IMR-90 (cell line): Measurements from ENCODE around the gene PNKP. TPM values are rescaled to one million over a fixed set of nuclear protein-coding genes. Genes with fewer than 3 reads are reported as not detected.

Source experiments
- ATAC-seq: fragments of 200-7000 bp; cut with Tn5 transposase; 2 replicates; pipeline ENCODE4 v1.9.1; 2020; ENCODE audit warnings: low read depth, mild to moderate bottlenecking, moderate library complexity
- BruUV-seq: library from RNA; stranded (reverse); fragments of 400-500 nt; replicated peaks from 2 replicates; lab custom pipeline; 2021; lab: Mats Ljungman, UMichigan
- CTCF ChIA-PET: fragments of 300-600 bp; formaldehyde crosslinking; extraction: SDS; loops from one replicate; lab custom pipeline; 2021; ENCODE audit warnings: antibody characterized with exemption; lab: Yijun Ruan, JAX
- POLR2A ChIA-PET: fragments of 300-600 bp; sonication (Branson Sonifier 250); formaldehyde crosslinking; loops from one replicate; lab custom pipeline; 2022; ENCODE audit warnings: antibody characterized with exemption; ENCODE audit not compliant: unreplicated experiment; lab: Charles Lee
- DNase-seq: peaks from one replicate; pipeline ENCODE4 v3.0.0; 2013
- H2AFZ ChIP-seq: replicated peaks from 2 replicates; pipeline ENCODE3; 2013; ENCODE audit warnings: low read length, mild to moderate bottlenecking; ENCODE audit not compliant: poor library complexity
- H2AK5ac ChIP-seq: 2 replicates; pipeline ENCODE4 v1.6.1; 2013; ENCODE audit warnings: low read depth, low read length, inconsistent platforms
- H2AK9ac ChIP-seq: replicated peaks from 2 replicates; pipeline ENCODE3; 2013; ENCODE audit warnings: mild to moderate bottlenecking, low read depth, low read length, moderate library complexity; ENCODE audit not compliant: poor library complexity
- H2BK120ac ChIP-seq: 2 replicates; pipeline ENCODE4 v1.6.1; 2013; ENCODE audit warnings: low read depth, low read length, inconsistent platforms
- H2BK15ac ChIP-seq: 3 replicates; pipeline ENCODE4 v1.6.1; 2013; ENCODE audit warnings: low read depth, low read length, inconsistent platforms
- H2BK20ac ChIP-seq: 2 replicates; pipeline ENCODE4 v1.6.1; 2013; ENCODE audit warnings: low read depth, mild to moderate bottlenecking, inconsistent platforms, low read length, moderate library complexity
- H2BK5ac ChIP-seq: 2 replicates; pipeline ENCODE4 v1.6.1; 2013; ENCODE audit warnings: mild to moderate bottlenecking, low read depth, low read length, inconsistent platforms; ENCODE audit not compliant: poor library complexity, severe bottlenecking
- H3K14ac ChIP-seq: replicated peaks from 2 replicates; pipeline ENCODE4 v1.6.1; 2013; ENCODE audit warnings: low read depth, low read length, inconsistent platforms
- H3K18ac ChIP-seq: 2 replicates; pipeline ENCODE4 v1.6.1; 2013; ENCODE audit warnings: low read depth, low read length, control low read depth
- H3K23ac ChIP-seq: 2 replicates; pipeline ENCODE4 v1.6.1; 2013; ENCODE audit warnings: low read depth, low read length, inconsistent platforms
- H3K27ac ChIP-seq: 2 replicates; pipeline ENCODE4 v1.5.1; 2013; ENCODE audit warnings: mild to moderate bottlenecking, control low read depth, low read length; ENCODE audit not compliant: insufficient read depth
- H3K27me3 ChIP-seq: 2 replicates; pipeline ENCODE4 v1.6.1; 2013; ENCODE audit warnings: low read length; ENCODE audit not compliant: control insufficient read depth, insufficient read depth
- H3K36me3 ChIP-seq: 2 replicates; pipeline ENCODE4 v1.6.1; 2013; ENCODE audit warnings: low read length, mixed read lengths; ENCODE audit not compliant: control insufficient read depth, insufficient read depth
- H3K4ac ChIP-seq: 2 replicates; pipeline ENCODE4 v1.6.1; 2013; ENCODE audit warnings: low read depth, low read length, inconsistent platforms
- H3K4me1 ChIP-seq: 2 replicates; pipeline ENCODE4 v1.6.1; 2013; ENCODE audit warnings: low read length, mixed read lengths; ENCODE audit not compliant: control insufficient read depth, insufficient read depth
- H3K4me2 ChIP-seq: 2 replicates; pipeline ENCODE4 v1.6.1; 2013; ENCODE audit warnings: low read depth, mild to moderate bottlenecking, control low read depth, low read length, moderate library complexity
- H3K4me3 ChIP-seq: 2 replicates; pipeline ENCODE4 v1.5.1; 2013; ENCODE audit warnings: low read depth, mild to moderate bottlenecking, control low read depth, low read length, moderate library complexity; ENCODE audit not compliant: insufficient read depth
- H3K56ac ChIP-seq: 2 replicates; pipeline ENCODE4 v1.6.1; 2013; ENCODE audit warnings: low read length, inconsistent platforms; ENCODE audit not compliant: insufficient read depth; ENCODE audit errors: extremely low read depth
- H3K79me1 ChIP-seq, 2 experiments: 2 replicates each; pipeline ENCODE4 v1.6.1; 2013; ENCODE audit warnings: low read length in 2 of 2, inconsistent platforms in 1 of 2, low read depth in 1 of 2
- H3K9ac ChIP-seq: 2 replicates; pipeline ENCODE4 v1.6.1; 2013; ENCODE audit warnings: low read depth, low read length, control low read depth
- H3K9me1 ChIP-seq: 2 replicates; pipeline ENCODE4 v1.6.1; 2013; ENCODE audit warnings: low read length, inconsistent platforms; ENCODE audit not compliant: insufficient read depth
- H3K9me3 ChIP-seq: 2 replicates; pipeline ENCODE4 v1.6.1; 2013; ENCODE audit warnings: low read length; ENCODE audit not compliant: control insufficient read depth, insufficient read depth
- H4K20me1 ChIP-seq: 2 replicates; pipeline ENCODE4 v1.6.1; 2013; ENCODE audit warnings: low read length, inconsistent platforms; ENCODE audit not compliant: insufficient read depth
- H4K5ac ChIP-seq: 2 replicates; pipeline ENCODE4 v1.6.1; 2013; ENCODE audit warnings: mild to moderate bottlenecking, low read depth, low read length, control low read depth
- H4K8ac ChIP-seq, 2 experiments: 2 replicates each; pipeline ENCODE4 v1.6.1; 2013; ENCODE audit warnings: low read depth in 2 of 2, low read length in 2 of 2, control low read depth in 1 of 2, inconsistent platforms in 1 of 2
- H4K91ac ChIP-seq: 2 replicates; pipeline ENCODE4 v1.6.1; 2013; ENCODE audit warnings: low read depth, low read length, inconsistent platforms; ENCODE audit not compliant: insufficient read depth
- BHLHE40 ChIP-seq: fragments of 150-350 bp; IDR thresholded peaks from 2 replicates; pipeline ENCODE4 v1.6.1; 2016; ENCODE audit warnings: mild to moderate bottlenecking, low read depth, low read length
- MXI1 ChIP-seq: IDR thresholded peaks from 2 replicates; pipeline ENCODE4 v1.6.1; 2012; ENCODE audit warnings: low read depth, mild to moderate bottlenecking, low read length, moderate library complexity, borderline replicate concordance
- WGBS, 2 experiments: methylation state at CpG; one replicate each; pipeline versions ENCODE4 v1.1.5 to v1.1.7; 2013; ENCODE audit warnings: missing lambda C conversion rate in 2 of 2; ENCODE audit not compliant: insufficient read length in 1 of 2; ENCODE audit errors: extremely low coverage in 2 of 2; 5-methylcytosine and 5-hydroxymethylcytosine counted together
- dilution Hi-C: fragments of 300-500 bp; cut with HindIII; formaldehyde crosslinking; loops from one replicate; pipeline ENCODE4 v1.14.3; 2018; ENCODE audit warnings: low sequenced_read_pairs; ENCODE audit not compliant: unreplicated experiment
- in situ Hi-C: fragments of 300-500 bp; cut with MboI; formaldehyde crosslinking; loops from 3 replicates; pipeline ENCODE4 v1.14.3; 2019; ENCODE audit warnings: low sequenced_read_pairs, inconsistent platforms, mixed read lengths
- intact Hi-C: fragments of 100-400 bp; cut with micrococcal nuclease; formaldehyde crosslinking; loops from 2 replicates; pipeline ENCODE4 v1.10.0; 2022
- polyA plus RNA-seq, 3 experiments: library from polyadenylated mRNA; depleted of rRNA; stranded (reverse); fragments of >200 nt; gene quantifications; 2 replicates each; pipeline ENCODE4 v1.2.3, GENCODE V29; 2012; ENCODE audit warnings: low replicate concordance in 1 of 3
- total RNA-seq: library from RNA; depleted of rRNA; stranded (reverse); fragments of >200 nt; gene quantifications from 2 replicates; pipeline ENCODE4 v1.2.3, GENCODE V29; 2012

Gene PNKP
- total and polyA plus RNA-seq, 2 of the 4 experiments (the other 2 are of a cell fraction): 14.2 to 25.0 TPM

GRCh38 chr19:49852631-49853126 is 14.7 kb downstream of the PNKP start:
- BruUV-seq: TSS peak; percentile 68
- Histone ChIP-seq H3K4ac (no peak overlapping the region), H3K27me3 (no peaks in the 10 kb centered on the region), H3K14ac (peak overlapping the region; percentile 74; the same call in 1 of the 2 replicates), H3K9me3 (no peaks in the 10 kb centered on the region), H4K8ac (no peak overlapping the region), H3K9me1 (peaks cover 13% of the 10 kb centered on the region), H2BK120ac (no peak overlapping the region), H4K91ac (no peak overlapping the region), H3K23ac (peak overlapping the region; percentile 87), H3K56ac (no peak overlapping the region), H2AFZ (no peak overlapping the region), H2BK5ac (no peak overlapping the region), H3K4me3 (peak overlapping the region; percentile 60; the same call in 1 of the 2 replicates), H3K18ac (no peak overlapping the region), H2AK5ac (no peak overlapping the region), H2BK15ac (no peak overlapping the region), H3K9ac (no peak overlapping the region), H2BK20ac (no peak overlapping the region), H3K79me1 (peaks cover 25 to 83% of the 10 kb centered on the region in 2 experiments), H4K20me1 (peaks cover 69% of the 10 kb centered on the region), H4K5ac (no peak overlapping the region), H2AK9ac (peak overlapping the region; percentile 81), H3K27ac (no peak overlapping the region), H3K4me1 (peaks cover 16% of the 10 kb centered on the region), H3K36me3 (peaks cover 36% of the 10 kb centered on the region), H3K4me2 (peak overlapping the region; percentile 94)
- CTCF ChIA-PET: interaction anchor here (0.7 kb wide), 1 partner anchor 12 kb away, joined by 3 read pairs; no protein-coding TSS in a partner anchor
- intact Hi-C loops: no loop called here
- TF ChIP-seq BHLHE40: no peak
- no peak for TF ChIP-seq MXI1
- ATAC-seq (no peak), DNase-seq (peak; percentile 22)
- in situ Hi-C loops: loop anchor here (10.0 kb wide), 1 partner anchor 168 kb away; the partner anchor contains the start of gene ADM5
- POLR2A ChIA-PET: no interaction called here
- 40% methylated on average over 1 of the region's 14 CpGs; no CpG with 5 or more reads in 1 of the 2 experiments for WGBS, 2 experiments
- dilution Hi-C loops: no loop called here
